Renal cortex interstitium (tissue), 11 donors: ENCODE measurements around the gene IRS1. TPM values are rescaled to one million over a fixed set of nuclear protein-coding genes. Genes with fewer than 3 reads are reported as not detected.

Experiments used
- DNase-seq, 11 donors: peaks; one replicate each; pipeline ENCODE4 v3.0.0-alpha.2; 2013; ENCODE audit warnings: low read depth in 9 of 11, low spot score in 4 of 11; ENCODE audit errors: extremely low read depth in 1 of 11
- polyA plus RNA-seq, 3 donors: library from polyadenylated mRNA; unstranded; fragments of 120-200 nt; gene quantifications; one replicate each; pipeline ENCODE4 v1.2.1, GENCODE V29; 2013; ENCODE audit not compliant: insufficient read length in 3 of 3

IRS1 gene
- polyA plus RNA-seq, 3 donors: 12.4 to 15.7 (median 14.2) TPM

DNA sequence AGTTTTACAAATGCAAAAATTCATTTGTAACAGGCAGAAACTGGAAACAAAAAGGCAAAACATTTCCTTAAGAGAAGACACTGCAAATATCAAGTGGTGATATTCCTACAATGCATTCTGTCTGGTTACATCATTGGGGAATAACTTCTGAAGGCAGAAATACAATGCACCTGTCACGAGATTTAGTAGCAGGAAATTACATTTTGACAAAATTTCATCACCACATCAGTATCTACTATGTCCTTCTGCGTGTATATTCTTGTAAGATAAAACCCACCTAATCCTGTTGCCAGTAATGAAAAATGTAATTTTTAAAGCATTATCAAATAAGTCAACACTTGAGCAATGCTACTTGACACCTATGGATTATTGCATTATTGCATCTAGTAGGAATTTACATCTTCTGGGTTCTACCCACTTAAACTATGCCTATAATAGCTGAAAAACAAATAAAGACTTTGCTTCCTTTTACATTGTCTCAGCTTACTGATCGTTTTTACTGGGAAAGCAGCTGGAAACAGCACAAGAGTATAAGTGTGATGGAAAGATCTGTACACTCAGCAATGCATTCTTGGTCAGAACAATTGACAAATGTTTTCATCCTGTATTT is 59.5 kb downstream of the IRS1 start:
- DNase-seq: no peak

DNA sequence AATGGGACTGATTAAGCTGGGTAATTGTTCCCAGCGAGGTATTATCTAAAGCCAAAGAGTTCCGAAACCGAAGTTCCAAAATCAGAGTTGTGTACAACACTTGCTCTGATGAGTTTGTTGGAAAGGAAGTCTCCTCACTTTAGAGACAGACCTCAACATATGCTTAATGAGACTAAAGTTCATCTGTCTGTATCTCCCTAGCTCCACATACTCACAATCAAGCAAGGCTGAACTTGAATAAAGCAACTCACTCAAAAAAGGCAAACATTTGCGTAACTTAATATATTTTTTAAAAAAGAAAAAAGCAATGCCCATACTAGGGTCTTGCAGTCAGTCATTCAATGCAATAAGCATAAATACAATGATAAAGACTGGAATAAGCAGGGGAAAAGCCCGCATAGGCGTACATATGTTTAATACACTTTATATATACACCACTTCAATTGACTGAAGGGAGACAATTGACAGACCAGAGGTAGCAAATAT is 60.0 kb downstream of the IRS1 start:
- no peak for DNase-seq

DNA sequence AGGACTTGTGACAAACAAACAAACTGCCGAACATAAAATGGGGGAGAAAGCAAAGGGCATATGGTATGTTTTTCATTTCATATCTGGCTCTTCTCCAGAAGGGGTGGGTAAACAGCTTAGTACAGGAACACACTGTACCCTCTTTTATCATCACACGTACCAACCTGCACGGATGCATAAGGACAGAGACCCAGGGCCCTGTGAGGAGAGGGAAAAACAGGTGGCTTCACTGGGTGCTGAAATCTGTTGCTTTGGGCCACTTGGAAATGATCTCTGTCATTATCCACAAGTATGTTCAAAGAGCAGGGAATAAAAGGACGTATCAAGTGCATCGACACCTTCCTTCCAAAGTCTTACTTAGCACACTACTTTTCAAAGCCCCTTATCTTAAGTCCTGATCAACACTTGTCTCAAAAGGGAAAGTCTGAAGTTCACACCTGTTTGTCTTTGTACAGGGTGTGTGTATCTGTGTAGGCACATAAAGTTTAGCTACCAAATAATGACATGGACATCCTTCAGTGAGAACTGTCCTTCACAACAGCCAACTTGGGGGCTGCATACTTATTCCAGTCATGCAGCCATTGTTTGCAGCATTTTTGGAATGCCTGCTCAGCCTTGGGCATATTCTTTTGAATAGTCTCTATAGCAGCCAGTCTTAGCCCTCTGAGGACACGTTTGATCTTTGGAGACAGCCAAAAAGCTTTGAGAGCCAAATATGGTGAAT is 60.6 kb downstream of the IRS1 start:
- no peak for DNase-seq

DNA sequence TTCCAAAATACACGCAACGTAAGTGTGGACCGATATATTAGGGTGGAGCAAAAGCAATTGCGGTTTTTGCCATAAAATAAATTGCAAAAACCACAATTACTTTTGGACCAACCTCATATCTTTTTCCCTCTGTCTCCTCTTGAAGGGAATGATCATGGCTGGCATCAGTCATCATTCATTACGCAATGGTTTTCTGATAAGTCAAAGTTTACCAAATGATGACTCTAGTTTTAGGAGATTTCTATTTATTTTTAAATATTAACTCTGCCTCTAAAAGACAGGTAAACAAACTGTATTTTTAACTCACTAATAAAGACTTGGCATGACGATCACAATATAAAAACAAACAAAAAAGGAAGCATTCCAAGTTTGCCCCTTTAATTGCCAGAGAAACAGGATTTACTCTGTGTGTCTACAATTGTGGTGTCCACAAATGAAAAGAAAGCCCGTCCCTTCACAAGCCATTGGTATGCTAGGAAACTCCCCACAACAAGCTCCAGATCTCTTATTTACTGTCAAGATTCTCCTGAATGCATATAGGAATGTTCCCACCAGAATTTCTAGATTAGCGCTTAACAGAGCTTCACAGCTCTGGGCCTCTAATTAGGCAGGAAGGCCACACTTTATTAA is 61.3 kb downstream of the IRS1 start:
- DNase-seq: no peak

DNA sequence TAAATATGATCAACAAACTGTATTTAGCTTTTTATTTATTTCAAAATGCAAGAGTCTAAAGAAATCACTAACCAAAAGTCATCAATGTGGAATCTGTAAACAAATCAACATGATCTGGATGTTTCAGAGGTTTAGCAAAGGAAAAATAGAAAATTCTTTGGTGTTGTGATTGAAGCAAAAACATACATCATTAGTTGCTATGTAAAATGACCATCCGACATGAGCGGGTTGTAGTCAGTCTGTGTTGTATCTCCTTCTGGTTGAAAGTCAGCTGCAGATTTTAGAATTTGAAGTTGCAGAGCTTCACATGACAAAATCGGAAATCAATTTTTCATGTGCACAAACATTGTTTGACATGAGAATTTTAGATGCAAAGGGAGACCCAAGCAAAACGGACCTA is 63.2 kb downstream of the IRS1 start:
- no peak for DNase-seq

DNA sequence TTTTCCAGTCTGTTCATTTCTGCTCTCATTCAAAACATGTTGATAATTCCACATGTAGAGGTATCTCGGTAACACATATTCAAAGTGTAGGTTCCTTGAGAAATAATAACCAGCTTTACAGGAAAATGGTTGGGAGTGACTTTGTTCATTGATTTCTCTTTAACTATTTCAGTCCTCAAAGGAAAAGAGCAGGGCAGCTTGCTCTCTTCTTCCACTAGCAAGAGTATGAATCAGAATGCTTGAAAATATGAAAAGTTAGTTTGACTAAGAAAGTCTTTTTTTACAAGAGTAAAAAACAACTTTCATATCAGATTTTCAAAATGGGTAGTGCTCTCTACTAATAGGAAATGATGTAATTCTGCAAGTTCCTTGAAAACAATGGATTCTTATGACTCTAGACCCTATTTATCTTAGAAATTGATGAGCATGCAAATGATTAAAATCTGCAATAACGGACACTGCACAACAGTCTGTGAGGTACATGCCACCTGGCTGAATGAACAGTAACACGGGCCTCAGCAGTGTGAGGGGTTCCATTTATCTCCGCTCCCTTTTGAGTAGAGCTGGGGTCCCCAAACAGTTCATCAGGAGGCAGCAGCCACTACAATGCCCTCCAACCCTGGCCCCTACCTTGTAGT is 65.6 kb downstream of the IRS1 start:
- DNase-seq: no peak

DNA sequence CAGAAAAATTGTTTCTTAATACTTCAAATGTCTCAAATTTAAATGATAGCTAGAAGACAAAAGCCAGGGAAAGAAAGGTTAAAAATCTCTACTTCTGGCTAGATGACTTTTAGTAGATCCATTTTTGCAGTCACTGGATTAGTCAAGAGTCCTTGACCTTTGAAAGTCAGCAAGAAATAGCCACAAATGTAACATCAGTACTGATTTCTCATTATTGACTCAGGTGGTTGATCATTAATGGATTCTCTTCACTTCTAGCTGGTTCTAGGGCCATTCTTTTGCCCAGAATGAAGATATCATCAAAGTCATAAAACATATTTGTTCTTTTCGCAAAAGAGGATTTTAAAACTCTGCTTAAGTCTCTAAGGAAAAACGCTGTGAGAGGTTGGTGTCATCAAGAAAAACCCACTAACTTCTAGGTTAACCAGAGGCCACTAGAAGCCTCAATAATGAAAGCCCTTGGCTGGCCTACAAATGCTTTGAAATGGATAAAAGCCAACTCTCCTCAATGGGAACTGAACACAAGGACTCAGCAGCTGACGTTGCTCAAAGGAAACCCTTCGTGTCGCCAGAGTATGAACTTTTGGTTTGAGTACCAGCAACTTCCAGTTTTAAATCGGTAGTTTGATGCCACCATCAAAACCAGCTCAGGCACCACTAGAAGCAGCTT is 66.3 kb downstream of the IRS1 start:
- no peak for DNase-seq

DNA sequence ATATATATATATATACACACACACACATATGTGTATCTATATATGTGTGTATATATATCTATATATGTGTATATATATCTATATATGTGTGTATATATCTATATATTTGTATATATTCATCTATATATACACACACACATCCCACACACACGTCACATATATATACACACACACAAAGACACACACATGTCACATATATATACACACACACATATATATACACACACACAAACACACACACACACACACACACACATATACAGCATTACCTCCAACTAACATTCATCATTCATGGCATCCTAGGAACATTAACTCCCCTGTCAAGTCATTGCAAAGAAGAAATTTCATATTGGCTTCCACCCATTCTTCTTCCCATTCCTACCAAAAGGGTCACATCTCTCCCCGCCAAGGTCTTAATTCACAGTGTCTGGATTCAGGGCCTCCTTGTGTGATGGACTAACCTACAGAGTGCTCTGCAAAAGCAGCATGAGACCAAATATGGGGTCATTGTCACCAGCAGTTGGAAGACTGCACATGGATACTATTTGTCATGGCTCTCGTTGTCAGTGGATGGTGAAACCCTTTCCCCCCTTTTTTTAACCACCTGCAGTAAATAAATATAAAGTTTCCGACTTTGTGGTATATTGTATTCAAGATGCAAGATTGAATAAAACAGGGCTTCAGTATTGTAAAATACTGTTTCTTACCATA is 67.0 kb downstream of the IRS1 start:
- no peak for DNase-seq

DNA sequence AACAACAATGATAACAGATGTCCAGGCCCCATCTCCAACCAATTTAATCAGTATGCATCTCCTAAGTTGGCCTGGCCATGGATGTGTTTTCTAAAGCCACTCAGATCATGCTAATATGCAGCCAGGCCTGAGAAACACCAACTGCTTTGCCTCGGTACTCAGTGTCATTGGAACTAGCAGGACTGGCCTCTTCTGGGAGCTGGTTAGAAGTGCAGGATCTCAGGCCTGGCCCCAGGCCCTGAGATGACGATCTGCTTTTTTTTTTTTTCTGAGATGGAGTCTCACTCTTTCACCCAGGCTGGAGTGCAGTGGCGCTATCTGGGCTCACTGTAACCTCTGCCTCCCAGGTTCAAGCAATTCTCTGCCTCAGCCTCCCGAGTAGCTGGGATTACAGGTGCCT is 69.1 kb downstream of the IRS1 start:
- no peak for DNase-seq

DNA sequence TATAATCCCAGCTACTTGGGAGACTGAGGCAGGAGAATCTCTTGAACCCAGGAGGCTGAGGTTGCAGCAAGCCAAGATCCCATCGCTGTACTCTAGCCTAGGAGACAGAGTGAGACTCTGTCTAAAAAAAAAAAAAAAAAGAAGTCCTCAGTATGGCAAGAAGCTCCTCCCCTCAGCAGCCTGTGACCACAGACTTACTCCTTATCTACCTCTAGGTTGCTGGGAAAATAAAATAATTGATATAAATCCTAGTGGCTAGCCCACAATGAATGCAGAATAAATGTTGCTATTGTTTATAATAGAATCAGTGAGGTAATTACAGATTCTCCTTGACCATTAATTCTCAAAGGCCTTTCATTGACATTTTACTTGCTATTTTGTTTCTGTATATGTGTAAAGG is 70.6 kb downstream of the IRS1 start:
- no peak for DNase-seq

DNA sequence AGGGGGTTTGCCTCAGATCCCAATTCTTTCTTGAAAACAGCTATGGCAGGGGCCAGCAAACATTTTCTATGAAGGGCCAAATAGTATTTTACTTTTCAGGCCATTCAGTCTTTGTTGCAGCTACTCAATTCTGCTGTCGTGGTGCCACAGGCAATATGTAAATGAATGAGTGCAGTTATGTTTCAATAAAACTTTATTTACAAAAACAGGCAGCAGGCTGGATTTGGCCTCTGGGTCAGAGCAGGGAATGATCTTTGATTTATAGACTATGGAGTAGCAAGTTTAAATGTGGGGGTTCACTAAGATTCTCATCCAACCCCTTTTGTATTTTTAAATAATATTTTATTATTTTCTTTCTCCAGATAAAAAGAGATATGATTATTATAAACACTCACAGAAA is 72.4 kb downstream of the IRS1 start:
- DNase-seq: no peak

DNA sequence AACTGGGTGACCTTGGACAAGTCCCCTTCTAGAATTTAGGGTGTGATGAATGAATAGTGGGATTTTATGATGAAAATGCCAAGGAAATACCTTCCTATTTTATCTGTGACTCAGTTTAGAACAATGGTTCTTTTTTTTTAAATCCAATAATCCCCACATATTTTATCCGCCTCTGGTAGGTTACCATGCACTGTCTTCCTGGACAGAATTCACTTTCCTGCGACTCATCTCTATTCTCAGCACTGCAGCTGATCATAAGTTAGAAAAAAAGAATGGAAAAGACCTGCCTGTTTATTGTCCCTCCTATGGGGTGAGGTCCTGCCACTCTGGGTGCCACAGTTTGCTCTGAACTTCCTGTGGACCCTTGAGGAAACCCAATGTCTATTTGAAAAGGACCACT is 73.1 kb downstream of the IRS1 start:
- DNase-seq: no peak

DNA sequence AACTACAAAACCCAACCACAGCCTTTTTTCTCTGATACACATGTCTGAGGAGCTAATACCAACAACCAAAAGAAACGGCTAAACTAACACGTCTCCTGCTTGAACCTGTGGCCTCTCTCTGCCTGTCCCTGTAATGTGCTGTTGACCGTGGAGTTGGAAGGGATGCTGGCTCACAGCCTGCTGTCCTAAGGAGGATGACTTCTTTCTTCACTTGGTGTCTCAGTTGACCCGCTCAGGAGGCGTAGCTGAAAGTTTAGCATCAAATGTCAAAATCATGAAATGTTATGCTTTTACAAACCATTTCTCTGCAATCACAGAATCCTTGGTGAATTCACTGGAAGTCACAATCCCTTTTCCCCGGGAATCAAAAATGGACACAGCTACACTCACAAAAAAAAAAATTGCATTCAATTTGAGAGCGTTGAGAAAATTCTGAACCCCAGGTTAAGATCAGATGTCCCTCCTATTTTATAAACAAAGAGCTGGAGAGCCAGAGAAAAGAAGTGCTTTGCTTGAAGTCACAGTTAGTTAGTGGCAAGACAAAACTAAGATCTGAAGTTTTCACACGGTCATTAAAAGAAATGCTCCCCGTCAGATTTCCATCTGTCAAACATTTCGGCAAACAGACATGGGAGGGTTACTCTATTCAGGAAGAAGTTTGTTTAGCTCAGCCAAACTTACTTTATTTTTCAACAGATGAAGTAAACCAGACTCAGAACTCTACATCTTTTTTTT is 74.3 kb downstream of the IRS1 start:
- peak in 1 of 11 donors; percentile 13 for DNase-seq

DNA sequence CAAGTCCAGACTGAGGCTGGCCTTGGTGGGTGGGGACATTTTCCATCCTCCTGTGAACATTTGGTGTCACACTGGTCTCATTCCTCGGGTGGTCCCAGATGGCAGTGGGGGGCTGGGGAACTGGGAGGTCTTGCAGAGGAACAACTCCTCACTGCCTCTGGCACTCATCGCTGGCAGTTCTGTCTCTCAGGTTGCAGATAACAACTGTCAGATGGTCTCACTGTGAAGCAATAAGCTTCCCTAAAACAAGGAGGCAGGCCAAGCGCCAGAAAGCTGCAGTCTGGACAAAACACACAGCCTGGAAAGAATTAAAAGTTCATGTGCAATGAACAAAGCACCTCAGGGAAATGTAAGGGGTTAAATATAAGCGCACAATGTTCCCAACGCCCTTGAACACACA is 78.1 kb downstream of the IRS1 start:
- no peak for DNase-seq

DNA sequence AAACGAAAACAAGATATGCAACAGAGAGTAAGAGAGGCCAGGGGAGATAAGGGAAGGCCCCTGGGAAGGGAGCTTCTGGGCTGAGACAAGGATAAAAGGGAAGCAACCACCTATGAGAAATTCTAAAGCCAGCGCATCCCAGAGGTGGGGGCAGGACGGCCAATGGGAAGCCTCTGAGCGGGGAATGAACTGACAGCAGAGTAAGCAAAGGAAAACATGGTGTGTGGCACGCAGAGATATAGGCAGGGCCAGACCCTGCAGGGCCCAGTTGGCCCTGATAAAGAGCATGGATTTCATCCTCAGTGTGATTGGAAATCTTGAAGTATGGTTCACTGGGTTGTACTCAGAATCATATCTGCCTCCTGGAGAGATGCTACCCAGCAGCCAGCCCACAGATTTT is 78.7 kb downstream of the IRS1 start:
- DNase-seq: no peak

DNA sequence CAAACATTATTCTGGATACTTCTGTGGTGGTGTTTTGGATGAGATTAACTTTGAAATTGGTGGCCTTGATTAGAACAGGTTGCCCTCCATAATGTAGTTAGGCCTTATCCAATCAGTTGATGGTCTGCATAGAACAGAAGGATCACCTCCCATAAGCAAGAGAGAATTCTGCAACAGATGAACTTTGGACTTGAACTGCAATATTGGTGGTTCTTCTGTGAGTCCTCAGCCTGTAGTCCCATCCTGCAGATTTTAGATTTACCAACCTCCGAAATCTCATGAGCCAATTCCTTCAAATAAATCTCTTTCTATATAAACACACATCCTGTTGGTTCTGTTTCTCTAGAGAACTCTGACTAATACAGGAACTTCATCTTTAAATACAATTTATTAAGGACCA is 81.9 kb downstream of the IRS1 start:
- no peak for DNase-seq

DNA sequence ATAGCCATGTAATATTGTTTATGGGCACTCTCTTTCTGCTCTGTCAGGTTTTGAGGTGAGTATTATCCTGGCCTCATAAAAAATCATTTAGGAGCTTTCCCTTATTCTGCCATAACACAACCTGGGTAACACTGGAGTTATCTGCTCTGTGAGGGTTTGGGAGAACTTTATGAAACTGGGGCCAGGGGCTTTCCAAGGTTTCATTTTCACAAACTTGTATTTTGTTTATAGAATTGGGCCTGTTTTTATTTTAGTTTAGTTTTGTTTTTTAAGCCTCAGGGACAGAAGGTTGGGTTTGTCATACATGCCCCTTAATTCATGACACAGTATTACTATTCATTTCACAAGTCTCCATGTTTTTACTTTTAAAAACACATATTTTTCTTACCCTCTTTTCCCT is 83.5 kb downstream of the IRS1 start:
- no peak for DNase-seq

DNA sequence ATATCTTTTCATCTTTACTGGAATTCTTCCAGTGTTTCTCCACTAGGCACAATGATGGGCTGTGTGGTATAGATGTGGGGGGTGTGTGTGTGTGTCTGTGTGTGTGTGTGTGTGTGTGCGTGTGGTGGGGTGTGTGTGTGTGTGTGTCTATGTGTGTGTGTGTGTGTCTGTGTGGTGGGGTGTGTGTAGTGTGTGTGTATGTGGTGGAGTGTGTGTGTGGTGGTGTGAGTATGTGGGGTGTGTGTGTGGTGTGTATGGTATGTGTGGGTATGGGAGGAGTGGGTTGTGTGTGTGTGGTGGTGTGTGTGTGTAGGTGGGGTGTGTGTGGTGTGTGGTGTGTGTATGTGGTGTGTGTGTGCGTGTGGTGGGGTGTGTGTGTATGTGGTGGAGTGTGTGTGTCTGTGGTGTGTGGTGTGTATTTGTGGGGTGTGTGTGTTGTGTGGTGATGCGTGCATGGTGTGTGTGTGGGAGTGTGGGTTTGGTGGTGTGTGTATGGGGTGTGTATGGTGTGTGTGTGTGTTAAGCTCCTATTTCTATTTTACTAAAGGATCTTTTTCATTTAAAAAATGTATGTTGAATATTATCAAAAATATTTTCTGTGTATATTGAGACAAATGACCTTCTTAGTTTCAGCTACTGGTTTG is 84.2 kb downstream of the IRS1 start:
- no peak for DNase-seq
